ENCODE results near the gene NCAPD2.
"Not testable (repeated sequence)": the region's sequence is repeated elsewhere in the genome, so short reads cannot be mapped to it uniquely, and the experiment has no call there.

Gene NCAPD2

DNA sequence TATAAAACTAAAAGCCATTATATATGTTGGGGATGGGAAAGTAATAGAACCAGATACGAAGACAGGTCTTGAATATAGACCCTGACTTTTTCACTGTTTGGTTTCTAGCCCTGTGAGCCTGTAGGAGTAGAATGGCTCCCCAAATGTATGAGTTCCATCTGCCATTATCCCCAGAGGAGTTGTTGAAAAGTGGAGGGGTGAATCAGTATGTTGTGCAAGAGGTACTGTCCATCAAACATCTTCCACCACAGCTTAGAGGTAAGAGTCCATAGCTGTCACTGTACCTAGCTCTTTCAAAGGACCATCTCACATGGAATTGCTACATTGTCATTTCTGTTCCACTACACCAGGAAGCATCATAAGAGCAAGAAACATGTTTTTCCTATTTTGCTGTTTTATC lies 1.1 kb downstream of the NCAPD2 start:
- DNase-seq: no peak

DNA sequence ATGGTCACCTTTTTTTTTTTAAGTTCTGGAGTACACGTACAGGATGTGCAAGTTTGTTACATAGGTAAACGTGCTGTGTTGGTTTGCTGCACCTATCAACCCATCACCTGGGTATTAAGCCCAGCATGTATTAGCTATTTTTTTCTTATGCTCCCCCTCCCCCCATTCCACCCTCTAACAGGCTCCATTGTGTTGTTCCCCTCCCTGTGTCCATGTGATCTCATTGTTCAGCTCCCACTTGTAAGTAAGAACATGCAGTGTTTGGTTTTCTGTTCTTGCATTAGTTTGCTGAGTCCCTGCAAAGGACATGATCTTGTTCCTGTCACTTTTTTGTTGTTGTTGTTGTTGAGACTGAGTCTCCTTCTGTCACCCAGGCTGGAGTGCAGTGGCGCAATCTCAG lies 3.4 kb downstream of the NCAPD2 start:
- DNase-seq: not testable (repeated sequence)

DNA sequence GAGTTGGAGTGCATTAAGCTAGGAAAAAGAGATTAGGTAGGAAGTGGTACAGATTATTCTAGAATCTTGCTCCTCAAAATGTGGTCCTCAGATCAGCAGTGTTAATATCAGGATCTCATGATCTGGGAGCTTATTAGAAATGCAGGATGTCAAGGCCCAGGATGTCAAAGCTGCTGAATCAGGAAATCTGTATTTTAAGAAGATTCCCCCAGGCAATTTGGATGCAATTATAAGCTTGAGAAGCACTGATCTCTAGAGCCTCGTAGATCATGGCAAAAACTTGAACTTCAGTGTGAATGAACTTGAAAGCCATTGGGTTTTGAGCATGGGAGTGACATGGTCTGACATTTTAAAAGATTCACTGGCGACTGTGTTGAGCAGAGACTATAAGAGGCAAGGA lies 6.6 kb downstream of the NCAPD2 start:
- no peak for DNase-seq

DNA sequence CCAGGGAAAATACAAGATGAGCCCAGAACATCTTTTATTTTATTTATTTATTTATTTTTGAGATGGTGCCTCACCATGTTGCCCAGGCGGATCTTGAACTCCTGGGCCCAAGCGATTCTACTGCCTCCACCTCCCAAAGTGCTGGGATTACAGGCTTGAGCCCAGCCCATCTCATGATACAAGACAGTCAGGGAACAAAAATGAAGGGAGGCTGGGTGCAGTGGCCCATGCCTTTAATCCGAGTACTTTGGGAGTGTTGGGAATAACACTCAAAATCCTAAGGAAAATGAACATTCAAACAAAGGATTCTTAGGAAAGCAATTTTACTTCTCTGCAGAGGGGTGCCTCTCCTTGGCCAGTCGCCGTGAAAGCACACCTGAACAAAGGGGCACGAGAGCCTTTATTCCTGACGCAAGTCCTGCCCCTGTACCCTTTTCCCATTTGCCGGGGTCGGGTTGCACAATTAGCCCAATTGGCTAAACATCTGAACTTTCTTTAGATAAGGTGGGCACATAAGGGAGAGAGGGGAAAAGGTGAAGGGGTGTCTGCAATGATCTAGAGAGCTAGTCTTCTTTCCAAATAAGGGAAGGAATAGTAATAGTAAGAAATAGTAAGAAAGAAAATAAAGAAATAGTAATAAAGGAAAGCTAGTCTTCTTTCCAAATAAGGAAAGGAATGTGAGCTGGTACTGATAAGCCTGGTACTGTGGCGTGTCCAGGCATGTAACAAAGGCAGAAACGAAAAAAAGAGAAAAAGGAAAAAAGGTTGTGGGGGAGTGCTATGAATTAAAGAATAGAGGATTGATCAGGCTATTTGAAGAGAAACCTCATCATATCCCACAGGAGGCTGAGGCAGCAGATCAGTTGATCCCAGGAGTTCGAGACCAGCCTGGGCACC lies 13.4 kb downstream of the NCAPD2 start:
- DNase-seq: no peak

DNA sequence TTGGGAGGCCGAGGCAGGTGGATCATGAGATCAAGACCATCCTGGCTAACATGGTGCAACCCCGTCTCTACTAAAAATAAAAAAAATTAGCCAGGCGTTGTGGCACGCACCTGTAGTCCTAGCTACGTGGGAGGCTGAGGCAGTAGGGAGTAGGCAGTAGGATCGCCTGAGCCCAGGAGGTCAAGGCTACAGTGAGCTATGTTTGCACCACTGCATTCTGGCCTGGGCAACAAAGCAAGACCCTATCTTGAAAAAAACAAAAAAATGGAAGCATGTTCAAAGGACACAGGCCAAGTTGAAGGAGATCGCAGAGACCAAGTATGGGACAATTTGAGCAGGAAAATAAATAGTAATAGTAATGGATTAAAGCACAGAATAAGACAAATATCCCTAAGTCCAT lies 14.2 kb downstream of the NCAPD2 start:
- DNase-seq: no peak

DNA sequence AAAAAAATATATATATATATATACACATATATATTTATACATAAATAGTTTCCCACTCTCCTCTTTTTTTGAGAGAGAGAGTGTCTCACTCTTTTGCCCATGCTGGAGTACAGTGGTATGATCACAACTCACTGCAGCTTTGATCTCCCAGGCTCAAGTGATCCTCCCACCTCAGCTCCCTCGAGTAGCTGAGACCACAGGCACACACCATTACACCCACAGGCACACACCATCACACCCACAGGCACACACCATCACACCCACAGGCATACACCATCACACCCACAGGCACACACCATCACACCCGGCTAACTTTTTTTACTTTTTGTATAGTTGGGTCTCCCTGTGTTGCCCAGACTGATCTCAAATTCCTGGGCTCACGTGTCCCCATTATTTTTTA lies 26.3 kb downstream of the NCAPD2 start:
- no peak for DNase-seq

DNA sequence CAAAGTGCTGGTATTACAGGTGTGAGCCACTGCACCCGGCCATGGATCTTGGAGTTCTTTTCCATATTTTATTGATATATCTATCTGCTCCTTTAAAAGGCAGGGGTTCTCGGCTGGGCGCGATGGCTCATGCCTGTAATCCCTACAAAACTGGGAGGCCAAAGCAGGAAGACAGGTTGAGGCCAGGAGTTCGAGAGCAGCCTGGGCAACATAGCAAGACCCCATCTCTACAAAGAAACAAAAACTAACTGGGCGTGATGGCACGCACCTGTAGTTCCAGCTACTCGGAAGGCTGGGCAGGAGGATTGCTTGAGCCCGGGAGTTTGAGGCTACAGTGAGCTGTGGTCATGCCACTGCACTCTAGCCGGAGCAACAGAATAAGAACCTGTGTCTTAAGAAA lies 28.3 kb downstream of the NCAPD2 start:
- DNase-seq: no peak

DNA sequence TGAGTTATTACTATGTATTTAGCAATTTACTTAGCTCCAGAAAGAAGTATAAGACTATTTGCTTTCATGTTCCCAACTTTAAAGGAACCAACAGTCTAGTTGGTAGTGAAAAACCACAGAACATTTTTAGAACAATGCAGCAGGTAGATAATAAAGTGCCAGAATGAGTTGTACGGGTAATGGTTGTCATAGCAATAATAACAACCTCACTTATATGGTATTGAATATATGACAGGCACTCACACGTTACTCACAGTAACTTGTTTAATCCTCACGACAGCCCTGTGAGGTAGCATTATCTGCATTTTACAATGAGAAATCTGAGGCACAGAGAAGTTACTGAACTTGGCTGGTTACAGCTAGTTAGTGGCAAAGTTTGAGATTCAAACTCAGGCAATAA lies 29.8 kb downstream of the NCAPD2 start:
- no peak for DNase-seq

DNA sequence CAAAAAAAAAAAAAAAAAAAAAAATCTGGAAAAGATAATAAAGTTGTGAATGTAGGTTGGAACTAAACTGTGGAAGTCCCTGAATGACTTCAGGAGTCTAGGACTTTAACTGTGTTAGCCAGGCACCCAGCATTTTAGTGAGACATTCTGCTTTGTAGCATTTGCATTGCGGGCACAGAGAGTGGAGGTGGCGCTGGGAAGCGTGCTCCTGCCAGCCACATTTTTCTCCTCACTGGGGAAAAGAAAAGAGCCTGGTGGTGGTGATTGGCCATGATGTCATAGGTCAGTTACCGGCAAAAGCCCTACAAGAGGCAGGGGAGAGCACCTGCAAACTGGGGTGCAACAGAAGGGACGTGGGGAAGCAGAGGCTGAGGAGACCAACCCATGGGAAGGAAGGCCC lies 30.7 kb downstream of the NCAPD2 start:
- DNase-seq: no peak

DNA sequence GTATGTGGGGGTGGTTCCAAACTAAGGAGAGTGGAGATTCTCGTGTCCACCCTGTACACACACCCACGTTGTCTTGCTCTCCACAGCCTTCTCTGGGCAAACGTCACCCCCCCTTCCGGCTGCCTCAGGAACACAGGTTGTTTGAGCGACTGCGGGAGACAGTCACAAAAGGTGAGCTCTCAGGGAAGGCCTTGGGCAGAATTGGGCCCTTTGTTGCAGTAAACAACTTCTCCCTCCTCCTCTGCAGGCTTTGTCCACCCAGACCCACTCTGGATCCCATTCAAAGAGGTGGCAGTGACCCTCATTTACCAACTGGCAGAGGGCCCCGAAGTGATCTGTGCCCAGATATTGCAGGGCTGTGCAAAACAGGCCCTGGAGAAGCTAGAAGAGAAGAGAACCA lies 32.3 kb downstream of the NCAPD2 start:
- DNase-seq: no peak

DNA sequence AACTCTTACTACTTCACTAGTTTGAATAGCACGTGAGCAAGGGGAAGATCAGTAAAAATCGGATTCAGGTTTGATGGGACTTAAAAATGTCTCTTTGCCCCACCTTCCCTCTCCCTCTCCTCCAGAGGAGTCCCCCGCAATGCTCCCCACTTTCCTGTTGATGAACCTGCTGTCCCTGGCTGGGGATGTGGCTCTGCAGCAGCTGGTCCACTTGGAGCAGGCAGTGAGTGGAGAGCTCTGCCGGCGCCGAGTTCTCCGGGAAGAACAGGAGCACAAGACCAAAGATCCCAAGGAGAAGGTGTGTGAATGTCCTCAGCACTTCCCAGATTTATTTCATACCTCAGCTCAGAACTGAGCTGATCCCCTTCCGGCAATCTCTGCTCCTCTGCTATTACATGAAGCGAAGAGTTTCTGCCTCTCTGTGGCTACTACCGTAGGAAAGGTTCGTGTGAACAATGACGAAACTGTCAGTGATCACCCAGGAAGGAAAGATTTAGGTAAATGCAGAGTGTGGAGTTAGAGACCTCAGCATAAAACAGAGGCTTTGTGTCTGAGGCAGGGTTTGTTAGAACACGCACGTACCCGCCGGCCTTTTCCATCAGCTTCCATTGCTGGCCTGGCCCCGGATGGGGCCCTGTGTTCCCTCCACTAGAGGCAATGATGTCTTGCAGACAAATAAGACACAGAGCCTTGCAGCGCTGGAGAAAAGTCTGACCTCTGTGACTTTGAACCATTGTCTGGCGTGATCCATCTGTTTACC lies 33.0 kb downstream of the NCAPD2 start:
- DNase-seq: no peak

DNA sequence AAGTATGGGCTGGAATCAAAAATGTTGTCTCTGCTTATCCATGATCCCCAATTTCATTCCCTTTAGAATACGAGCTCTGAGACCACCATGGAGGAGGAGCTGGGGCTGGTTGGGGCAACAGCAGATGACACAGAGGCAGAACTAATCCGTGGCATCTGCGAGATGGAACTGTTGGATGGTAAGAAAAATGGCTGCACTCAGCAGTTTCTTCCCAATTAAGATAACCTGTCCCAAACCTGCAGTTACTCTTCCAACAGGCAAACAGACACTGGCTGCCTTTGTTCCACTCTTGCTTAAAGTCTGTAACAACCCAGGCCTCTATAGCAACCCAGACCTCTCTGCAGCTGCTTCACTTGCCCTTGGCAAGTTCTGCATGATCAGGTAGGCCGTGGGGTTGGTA lies 33.8 kb downstream of the NCAPD2 start:
- no peak for DNase-seq

DNA sequence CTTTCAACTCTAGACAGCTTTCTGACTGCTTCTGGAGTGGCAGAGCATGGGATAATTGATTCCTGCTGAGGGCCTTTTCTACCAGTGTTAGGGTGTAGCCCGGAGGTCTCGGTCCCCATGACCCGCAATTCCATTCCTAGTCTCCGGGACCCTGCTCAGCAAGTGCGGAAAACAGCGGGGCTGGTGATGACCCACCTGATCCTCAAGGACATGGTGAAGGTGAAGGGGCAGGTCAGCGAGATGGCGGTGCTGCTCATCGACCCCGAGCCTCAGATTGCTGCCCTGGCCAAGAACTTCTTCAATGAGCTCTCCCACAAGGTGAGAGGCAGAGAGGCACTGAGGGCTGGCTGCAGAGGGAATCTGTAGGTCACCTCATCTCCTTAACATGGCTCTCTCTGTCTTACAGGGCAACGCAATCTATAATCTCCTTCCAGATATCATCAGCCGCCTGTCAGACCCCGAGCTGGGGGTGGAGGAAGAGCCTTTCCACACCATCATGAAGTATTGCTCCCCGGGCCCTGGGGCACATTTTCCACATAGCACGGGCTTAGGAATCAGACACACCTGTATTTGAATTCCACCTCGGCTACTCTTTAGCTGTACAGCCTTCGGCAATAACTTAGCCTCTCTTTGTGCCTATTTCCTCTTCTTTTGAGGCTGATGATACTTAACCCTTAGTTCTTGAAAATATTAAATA lies 34.8 kb downstream of the NCAPD2 start:
- no peak for DNase-seq

DNA sequence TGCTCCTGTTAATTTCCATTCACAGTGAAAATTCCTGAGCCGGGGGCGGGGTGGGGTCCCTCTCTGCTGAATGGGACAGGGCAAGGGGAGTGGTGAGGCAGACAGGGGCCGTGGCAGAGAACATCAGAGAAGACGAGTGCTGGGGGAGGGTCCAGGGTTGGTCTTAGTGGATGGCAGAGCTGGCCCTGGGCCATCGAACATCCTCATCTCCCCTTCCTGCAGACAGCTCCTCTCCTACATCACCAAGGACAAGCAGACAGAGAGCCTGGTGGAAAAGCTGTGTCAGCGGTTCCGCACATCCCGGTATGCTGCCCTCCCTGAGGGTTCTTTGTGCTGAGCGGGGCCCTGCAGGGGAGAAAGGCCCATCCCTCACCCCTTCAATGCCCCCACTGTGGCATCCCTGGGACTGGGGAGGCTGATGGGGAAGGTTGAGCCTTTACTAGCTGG lies 35.4 kb downstream of the NCAPD2 start:
- no peak for DNase-seq

DNA sequence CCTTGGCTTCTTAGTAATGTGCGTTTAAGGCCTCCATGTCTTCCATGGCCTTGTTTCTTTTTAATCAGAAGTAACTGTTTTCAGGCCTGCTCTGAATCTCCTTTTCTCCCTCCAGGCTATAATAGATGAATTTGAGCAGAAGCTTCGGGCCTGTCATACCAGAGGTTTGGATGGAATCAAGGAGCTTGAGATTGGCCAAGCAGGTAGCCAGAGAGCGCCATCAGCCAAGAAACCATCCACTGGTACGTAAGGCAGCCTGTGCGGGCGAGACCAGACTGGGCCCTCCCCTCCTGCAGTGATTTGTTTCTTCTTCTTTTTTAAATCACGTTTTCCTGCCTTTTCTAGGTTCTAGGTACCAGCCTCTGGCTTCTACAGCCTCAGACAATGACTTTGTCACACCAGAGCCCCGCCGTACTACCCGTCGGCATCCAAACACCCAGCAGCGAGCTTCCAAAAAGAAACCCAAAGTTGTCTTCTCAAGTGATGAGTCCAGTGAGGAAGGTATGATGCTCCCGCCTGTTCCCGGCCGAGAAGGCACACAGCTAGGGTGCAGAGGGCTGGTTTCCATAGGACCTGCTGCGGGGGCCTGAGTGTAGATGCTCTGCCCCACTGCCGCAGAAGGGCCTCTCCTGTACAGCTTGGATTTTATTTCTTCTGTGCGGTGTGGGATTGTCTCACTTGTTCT lies 36.8 kb downstream of the NCAPD2 start:
- no peak for DNase-seq

DNA sequence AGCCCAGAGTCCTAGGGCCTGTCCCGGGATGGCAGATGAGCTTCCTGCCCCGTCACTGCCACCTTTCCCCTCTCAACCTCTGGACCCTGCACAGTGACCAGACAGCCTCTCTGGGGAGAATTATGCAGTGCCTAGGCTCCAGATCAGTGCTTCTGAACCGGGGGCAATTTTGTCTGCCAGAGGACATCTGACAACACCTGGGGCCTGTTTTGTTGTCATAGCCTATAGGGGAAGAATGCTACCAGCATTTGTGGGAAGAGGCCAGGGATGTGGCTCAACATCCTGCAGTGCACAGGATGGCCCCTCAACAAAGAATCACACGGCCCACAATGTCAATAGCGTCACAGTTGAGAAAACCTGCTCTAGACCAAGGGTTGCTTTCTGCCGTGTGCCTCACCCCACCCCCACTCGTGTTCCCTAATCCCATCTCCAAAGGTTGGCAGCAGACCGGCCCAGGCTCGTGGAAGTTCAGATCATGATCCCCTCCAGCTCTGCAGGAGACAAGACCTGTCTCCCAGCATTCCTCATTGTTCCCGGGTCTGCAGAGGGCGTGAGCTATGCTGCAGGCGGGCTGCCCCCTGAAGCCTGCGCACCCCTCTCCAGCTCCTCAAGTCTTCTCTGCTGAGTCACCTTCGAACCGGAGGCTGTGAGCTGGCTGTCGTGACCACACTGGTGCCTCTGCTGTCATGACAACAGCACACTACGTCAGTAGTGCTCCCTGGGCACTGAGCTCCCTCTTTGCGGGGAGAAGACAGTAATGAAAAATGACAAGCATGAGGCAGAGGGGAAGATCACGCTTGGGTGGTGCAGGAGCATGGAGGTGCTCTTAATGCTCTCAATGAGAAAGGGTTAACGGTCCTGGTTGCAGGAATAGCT lies 38.4 kb downstream of the NCAPD2 start:
- no peak for DNase-seq

DNA sequence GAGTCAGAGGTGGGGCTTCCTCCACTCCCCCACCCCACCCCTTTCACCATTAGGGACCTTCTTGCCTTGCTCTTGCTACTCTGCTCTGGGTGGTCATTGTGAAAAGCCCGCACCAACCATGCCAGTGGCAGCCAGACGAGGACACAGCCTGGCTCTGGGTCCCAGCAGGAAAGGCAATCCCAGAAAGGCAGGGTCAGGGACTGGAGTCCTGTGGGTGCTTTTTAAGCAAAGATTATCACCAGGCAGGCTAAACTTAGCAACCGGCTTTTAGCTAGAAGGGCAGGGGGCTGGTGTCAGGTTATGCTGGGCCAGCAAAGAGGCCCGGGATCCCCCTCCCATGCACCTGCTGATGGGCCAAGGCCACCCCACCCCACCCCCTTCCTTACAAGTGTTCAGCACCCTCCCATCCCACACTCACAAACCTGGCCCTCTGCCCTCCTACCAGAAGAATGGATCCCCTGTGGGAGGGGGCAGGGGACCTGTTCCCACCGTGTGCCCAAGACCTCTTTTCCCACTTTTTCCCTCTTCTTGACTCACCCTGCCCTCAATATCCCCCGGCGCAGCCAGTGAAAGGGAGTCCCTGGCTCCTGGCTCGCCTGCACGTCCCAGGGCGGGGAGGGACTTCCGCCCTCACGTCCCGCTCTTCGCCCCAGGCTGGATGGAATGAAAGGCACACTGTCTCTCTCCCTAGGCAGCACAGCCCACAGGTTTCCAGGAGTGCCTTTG lies 39.2 kb downstream of the NCAPD2 start:
- peak; percentile 62 for DNase-seq

DNA sequence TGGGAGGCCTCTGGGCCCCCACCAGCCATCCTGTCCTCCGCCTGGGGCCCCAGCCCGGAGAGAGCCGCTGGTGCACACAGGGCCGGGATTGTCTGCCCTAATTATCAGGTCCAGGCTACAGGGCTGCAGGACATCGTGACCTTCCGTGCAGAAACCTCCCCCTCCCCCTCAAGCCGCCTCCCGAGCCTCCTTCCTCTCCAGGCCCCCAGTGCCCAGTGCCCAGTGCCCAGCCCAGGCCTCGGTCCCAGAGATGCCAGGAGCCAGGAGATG lies 39.7 kb downstream of the NCAPD2 start:
- DNase-seq: no peak

DNA sequence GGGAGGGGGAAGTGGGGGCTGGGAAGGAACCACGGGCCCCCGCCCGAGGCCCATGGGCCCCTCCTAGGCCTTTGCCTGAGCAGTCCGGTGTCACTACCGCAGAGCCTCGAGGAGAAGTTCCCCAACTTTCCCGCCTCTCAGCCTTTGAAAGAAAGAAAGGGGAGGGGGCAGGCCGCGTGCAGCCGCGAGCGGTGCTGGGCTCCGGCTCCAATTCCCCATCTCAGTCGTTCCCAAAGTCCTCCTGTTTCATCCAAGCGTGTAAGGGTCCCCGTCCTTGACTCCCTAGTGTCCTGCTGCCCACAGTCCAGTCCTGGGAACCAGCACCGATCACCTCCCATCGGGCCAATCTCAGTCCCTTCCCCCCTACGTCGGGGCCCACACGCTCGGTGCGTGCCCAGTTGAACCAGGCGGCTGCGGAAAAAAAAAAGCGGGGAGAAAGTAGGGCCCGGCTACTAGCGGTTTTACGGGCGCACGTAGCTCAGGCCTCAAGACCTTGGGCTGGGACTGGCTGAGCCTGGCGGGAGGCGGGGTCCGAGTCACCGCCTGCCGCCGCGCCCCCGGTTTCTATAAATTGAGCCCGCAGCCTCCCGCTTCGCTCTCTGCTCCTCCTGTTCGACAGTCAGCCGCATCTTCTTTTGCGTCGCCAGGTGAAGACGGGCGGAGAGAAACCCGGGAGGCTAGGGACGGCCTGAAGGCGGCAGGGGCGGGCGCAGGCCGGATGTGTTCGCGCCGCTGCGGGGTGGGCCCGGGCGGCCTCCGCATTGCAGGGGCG lies 40.2 kb downstream of the NCAPD2 start, which contains the start of gene GAPDH:
Gene GAPDH (plus strand): TSS at position 595 of the 772 bp plus-strand sequence. CDS start 316 bp downstream, outside the sequence.
- peak; percentile 96 for DNase-seq

DNA sequence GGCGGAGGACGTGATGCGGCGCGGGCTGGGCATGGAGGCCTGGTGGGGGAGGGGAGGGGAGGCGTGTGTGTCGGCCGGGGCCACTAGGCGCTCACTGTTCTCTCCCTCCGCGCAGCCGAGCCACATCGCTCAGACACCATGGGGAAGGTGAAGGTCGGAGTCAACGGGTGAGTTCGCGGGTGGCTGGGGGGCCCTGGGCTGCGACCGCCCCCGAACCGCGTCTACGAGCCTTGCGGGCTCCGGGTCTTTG lies 40.7 kb downstream of the NCAPD2 start:
- no peak for DNase-seq

Measured in NCI-H526 treated with DMSO at 0.1 percent for 48 hours (cell line).